Stimulated activated CD4-positive, alpha-beta T cell treated with anti-CD3 and anti-CD28 coated beads, Interleukin-1b, Interleukin-23, amount 100 ng/mL, for 4 hours (primary cell): ENCODE measurements around the gene TFEB.
"Not testable (repeated sequence)": the region's sequence is repeated elsewhere in the genome, so short reads cannot be mapped to it uniquely, and the experiment has no call there.

Source experiments
- DNase-seq, 2 donors: peaks; one replicate each; pipeline ENCODE4 v3.0.0-alpha.2; 2020; ENCODE audit warnings: low read depth in 2 of 2

TFEB gene

GRCh38 chr6:41766043-41766664 lies 30.7 kb upstream of the TFEB start:
- DNase-seq, result not testable (repeated sequence)

GRCh38 chr6:41763470-41763869 lies 28.1 kb upstream of the TFEB start:
- DNase-seq, result no peak

GRCh38 chr6:41759905-41760579 lies 24.6 kb upstream of the TFEB start:
- no peak for DNase-seq

- no peak for DNase-seq
Observed at GRCh38 chr6:41759106-41759904, 23.9 kb upstream of the TFEB start.

GRCh38 chr6:41758641-41759035 lies 23.2 kb upstream of the TFEB start:
- DNase-seq, result no peak

- no peak for DNase-seq
Observed at GRCh38 chr6:41757931-41758640, 22.7 kb upstream of the TFEB start.

GRCh38 chr6:41757271-41757670 lies 21.9 kb upstream of the TFEB start:
- no peak for DNase-seq

- DNase-seq, result no peak
Observed at GRCh38 chr6:41756354-41756753, 20.9 kb upstream of the TFEB start.

GRCh38 chr6:41755895-41756294 lies 20.5 kb upstream of the TFEB start:
- no peak for DNase-seq

- no peak for DNase-seq
Observed at GRCh38 chr6:41750374-41750773, 15.0 kb upstream of the TFEB start.

- DNase-seq, result no peak
Observed at GRCh38 chr6:41748542-41748941, 13.1 kb upstream of the TFEB start.

GRCh38 chr6:41748102-41748477 lies 12.7 kb upstream of the TFEB start:
- DNase-seq, result no peak

GRCh38 chr6:41747256-41748101 lies 12.1 kb upstream of the TFEB start, which contains the start of gene PGC:
PGC (minus strand) TSS chr6:41747397; CDS start chr6:41747334, 63 bp downstream.
- no peak for DNase-seq

GRCh38 chr6:41746107-41746506 lies 10.7 kb upstream of the TFEB start:
- DNase-seq, result no peak

- no peak for DNase-seq
Observed at GRCh38 chr6:41744236-41744787, 8.9 kb upstream of the TFEB start.

GRCh38 chr6:41743406-41744235 lies 8.2 kb upstream of the TFEB start:
- no peak for DNase-seq

- no peak for DNase-seq
Observed at GRCh38 chr6:41741625-41742490, 6.5 kb upstream of the TFEB start.

GRCh38 chr6:41740366-41741162 lies 5.2 kb upstream of the TFEB start:
- DNase-seq, result no peak
